Fibroblast of gingiva (primary cell): ENCODE data around the gene IGDCC3.

Experiments
- DNase-seq: peaks from one replicate; pipeline ENCODE4 v3.0.0-alpha.2; 2011; ENCODE audit warnings: low read depth

IGDCC3 gene

DNA sequence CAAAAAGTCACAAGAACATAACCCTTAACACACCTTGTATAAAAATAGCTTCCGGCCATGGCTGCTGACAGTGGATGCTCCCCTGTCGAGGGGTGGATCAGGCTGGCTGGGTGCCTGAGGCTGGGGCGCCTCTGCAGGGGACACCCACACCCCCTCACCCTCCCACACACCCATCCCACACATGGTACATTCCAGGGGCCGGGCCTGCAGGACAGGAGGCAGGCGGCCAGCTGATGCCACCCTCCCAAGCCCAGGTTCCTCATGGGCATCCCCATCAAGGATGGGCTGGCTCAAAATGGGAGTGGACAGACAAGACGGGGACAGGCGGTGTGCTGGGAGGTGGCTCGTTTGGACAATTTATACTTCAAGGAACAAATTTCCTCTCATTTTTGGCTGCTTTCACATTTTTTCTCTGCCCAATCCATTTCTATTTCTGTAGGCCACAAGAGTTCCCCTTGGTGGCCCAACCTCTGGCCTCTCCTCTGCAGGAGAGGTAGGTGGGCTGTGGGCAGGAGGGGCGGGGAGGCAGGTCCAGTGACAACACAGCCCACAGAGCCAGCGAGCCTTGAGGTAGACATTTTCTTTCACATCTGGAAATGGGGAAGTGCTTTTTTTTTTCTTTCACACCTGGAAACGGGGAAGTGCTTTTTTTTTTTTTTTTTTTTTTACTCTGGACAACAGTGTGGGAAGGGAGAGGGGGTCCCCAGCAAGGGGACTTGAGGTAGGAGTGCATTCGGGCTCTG lies 50.0 kb downstream of the IGDCC3 start:
- DNase-seq: no peak

GRCh38 chr15:65326818-65327217 lies 51.0 kb downstream of the IGDCC3 start:
- no peak for DNase-seq

- no peak for DNase-seq
Observed at GRCh38 chr15:65326117-65326526, 51.7 kb downstream of the IGDCC3 start.

GRCh38 chr15:65323071-65323511 lies 54.7 kb downstream of the IGDCC3 start:
- DNase-seq: no peak

GRCh38 chr15:65318870-65319356 lies 58.9 kb downstream of the IGDCC3 start:
- DNase-seq: peak; percentile 58

- peak; percentile 16 for DNase-seq
Observed at GRCh38 chr15:65312400-65312916, 65.3 kb downstream of the IGDCC3 start.

DNA sequence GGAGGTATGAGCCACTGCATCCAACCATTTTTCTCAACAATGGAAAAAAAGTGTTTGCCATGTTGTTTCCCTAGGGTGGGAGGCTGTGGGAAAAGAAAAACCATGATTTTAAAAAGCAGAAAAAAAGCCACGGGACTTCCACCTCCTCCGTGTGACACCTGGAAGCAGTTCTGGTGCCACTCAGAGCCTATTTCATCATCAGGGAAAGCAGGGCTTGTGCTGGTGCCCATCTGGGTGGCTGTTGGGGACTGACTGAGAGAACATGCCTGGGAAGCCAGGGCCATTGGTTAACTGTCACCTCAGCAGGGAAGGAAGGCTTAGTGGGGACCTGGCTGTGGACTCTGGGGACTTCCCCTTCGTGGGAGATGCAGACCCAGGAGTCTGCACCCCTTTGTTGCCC lies 66.0 kb downstream of the IGDCC3 start:
- no peak for DNase-seq

GRCh38 chr15:65310431-65311137 lies 67.2 kb downstream of the IGDCC3 start:
- peak; percentile 78 for DNase-seq

DNA sequence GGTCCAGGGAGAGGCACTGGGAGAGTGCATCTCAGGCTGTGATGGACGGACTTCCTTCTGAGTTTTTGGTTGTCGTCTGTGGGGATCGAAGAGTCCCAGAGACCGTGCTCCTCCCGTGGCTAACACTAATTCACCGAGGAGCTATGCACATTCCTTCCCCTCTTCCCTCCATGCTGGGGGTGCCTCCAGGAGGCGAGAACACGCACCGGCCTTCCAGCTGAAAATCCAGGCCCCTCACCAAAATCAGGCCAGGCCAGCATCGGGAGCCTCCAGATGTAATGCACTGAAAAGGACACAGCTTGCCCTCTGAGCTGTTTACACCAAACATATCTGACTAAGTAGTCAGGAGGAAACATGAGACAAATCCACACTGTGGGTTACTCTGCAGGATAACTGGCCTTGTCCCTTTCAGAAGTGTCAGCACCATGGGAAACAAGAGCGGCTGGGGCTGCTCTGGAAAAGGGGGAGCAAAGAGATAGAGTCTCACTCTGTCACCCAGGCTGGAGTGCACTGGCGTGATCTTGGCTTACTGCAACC lies 67.9 kb downstream of the IGDCC3 start:
- DNase-seq: peak; percentile 58

DNA sequence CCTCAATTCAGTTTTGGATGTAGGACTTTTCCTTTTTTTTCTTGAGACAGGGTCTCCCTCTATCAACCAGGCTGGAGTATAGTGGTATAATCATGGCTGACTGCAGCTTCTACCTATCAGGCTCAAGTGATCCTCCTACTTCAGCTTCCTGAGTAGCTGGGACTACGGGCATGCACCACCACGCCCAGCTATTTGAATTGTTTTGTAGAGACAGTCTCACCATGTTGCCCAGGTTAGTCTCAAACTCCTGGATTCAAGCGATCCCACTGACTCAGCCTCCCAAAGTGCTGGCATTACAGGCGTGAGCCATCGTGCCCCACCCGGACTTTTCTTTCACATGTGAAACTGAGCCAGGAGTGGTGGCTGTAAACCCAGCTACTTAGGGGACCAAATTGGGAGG lies 69.8 kb downstream of the IGDCC3 start:
- DNase-seq: no peak

- no peak for DNase-seq
Observed at GRCh38 chr15:65306551-65306950, 71.3 kb downstream of the IGDCC3 start.

DNA sequence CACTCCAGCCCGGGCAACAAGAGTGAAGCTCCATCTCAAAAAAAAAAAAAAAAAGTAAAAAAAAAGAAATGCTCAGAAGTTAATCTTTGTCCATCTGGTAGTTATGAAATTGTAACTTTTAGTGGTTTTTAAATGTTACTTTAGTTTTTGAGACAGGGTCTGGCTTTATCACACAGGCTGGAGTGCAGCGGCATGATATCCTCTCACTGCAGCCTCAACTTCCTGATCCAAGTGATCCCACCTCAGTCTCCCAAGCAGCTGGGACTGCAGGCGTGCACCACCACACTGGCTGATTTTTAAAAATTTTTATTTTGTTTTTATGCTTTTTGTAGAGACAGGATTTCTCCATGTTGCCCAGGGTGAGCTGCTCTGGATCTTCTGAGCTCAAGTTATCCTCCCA lies 72.0 kb downstream of the IGDCC3 start:
- no peak for DNase-seq

DNA sequence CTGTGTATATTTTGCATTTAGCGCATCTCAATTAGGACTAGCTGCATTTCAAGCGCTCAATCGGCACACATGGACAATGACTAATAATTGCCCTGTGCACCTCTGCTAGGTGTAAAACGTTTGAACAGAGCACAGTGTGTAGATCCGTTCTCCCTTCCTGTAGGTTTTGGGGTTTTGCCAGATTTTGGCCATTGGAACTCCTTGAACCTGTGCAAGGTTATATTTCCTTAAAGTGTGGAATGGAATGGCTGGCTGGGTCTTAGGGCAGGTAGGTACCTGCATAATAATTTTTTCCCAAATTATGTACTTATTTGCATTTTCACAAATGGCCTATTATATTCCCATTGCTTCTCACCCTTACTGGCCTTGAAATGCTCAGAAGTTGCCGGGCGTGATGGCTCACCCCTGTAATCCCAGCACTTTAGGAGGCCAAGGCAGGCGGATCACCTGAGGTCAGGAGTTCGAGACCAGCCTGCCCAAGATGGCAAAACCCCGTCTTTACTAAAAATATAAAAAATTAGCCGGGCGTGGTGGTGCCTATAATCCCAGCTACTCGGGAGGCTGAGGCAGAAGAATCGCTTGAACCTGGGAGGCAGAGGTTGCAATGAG lies 72.5 kb downstream of the IGDCC3 start:
- DNase-seq: no peak

GRCh38 chr15:65304381-65305149 lies 73.2 kb downstream of the IGDCC3 start, which contains the start of gene RNU5B-1:
Gene RNU5B-1 (plus strand): TSS chr15:65304677.
- DNase-seq: peak; percentile 97

GRCh38 chr15:65303687-65304380 lies 74.0 kb downstream of the IGDCC3 start:
- DNase-seq: peak; percentile 46

DNA sequence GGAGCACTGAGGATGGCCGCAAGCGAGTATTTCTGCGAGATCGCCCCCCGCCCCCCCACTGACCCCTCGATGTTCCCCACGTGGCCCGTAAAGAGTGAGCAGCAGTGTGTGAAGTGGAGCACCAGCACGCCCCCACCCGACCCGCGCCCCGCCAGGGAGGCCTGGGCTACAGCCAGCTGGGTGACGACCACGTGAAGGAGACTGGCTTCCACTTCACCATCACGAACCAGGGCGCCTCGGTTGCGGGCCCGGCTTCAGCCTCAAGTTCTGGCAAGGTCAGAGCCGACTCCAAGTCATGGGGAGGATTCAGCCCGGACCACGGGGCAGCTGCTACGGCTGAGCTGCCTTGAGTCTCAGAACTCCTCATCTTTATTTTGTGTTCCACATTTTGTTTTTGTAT lies 75.7 kb downstream of the IGDCC3 start:
- DNase-seq: no peak

DNA sequence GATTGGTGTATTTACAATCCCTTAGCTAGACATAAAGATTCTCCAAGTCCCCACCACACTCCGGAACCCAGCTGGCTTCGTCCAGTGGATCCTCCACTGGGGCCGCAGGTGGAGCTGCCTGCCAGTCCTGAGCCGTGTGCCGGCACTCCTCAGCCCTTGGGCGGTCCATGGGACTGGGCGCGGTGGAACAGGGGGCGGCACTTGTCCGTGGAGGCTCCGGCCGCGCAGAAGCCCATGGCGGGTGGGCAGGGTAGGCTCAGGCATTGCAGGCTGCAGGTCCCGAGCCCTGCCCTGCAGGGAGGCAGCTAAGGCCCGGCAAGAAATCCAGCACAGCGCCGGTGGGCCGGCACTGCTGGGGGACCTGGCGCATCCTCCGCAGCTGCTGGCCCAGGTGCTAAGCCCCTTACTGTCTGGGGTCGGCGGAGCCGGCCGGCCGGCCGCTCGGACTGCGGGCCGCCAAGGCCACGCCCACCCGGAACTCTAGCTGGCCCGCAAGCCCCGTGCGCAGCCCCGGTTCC lies 76.8 kb downstream of the IGDCC3 start:
- no peak for DNase-seq

GRCh38 chr15:65298731-65299130 lies 79.1 kb downstream of the IGDCC3 start:
- no peak for DNase-seq

DNA sequence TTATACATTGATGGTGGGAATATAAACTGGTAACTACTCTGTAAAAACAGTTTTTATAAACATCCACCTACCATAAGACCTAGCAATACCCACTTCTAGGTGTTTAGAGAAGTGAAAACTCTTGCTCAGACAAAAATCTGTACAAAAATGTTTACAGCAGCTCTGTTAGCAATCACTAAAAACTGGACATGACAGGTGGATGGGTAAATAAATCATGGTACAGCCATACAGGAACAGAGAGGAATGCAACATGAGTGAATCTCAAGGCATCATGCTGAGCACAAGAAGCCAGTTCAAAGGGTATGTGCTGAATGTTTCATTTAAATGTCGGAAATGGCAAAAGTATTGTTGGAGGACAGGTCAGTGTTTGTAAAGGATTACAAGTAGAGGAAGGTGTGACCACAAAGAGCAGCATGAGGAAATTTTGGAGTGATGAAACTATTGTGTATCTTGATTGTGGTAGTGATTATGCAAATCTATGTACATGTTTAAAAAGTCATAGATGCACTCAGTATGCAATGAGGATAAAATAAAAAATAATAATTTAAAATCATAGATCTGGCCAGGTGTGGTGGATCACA lies 84.8 kb downstream of the IGDCC3 start:
- DNase-seq: no peak

DNA sequence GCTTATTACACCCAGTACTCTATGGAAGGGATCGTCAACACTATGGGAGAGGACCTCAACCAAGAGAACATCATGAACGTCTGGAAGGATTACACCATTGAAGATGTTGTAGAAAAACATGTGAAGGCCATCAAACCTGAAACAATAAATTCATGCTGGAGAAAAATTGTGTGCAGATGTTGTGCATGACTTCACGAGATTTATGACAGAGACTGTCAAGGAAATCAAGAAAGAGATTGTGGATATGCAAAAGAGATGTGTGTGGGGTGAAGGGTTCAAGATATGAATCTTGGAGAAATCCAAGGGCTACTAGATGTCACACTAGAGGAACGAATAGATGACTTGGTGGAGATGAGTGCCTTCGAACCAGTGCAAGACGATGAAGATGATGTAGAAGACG lies 87.6 kb downstream of the IGDCC3 start:
- DNase-seq: no peak
